HG03135 (cell line): ENCODE data around the gene SPTSSB.

Experiments
- ATAC-seq: cut with Tn5 transposase; IDR thresholded peaks from one replicate; pipeline ENCODE4 v1.9.1; 2021; ENCODE audit warnings: mild to moderate bottlenecking, moderate library complexity; ENCODE audit not compliant: unreplicated experiment

Gene SPTSSB

GRCh38 chr3:161392853-161393252 is 21.5 kb upstream of the SPTSSB start:
- no peak for ATAC-seq

GRCh38 chr3:161390200-161390599 is 18.9 kb upstream of the SPTSSB start:
- ATAC-seq: no peak

GRCh38 chr3:161389445-161390035 is 18.2 kb upstream of the SPTSSB start:
- ATAC-seq: no peak

- no peak for ATAC-seq
These were observed 17.5 kb upstream of the SPTSSB start for GRCh38 chr3:161388855-161389254.

GRCh38 chr3:161386991-161387770 is 15.9 kb upstream of the SPTSSB start:
- ATAC-seq: no peak

- ATAC-seq: peak; percentile 46
These were observed 1.3 kb upstream of the SPTSSB start for GRCh38 chr3:161372321-161373260.

GRCh38 chr3:161369531-161369930 is 1.8 kb downstream of the SPTSSB start:
- ATAC-seq: no peak

GRCh38 chr3:161366094-161366493 is 5.2 kb downstream of the SPTSSB start:
- no peak for ATAC-seq

- no peak for ATAC-seq
These were observed 12.8 kb downstream of the SPTSSB start for GRCh38 chr3:161358488-161358887.

GRCh38 chr3:161356287-161356686 is 15.0 kb downstream of the SPTSSB start:
- no peak for ATAC-seq

GRCh38 chr3:161355508-161355907 is 15.8 kb downstream of the SPTSSB start:
- no peak for ATAC-seq

- ATAC-seq: no peak
These were observed 16.8 kb downstream of the SPTSSB start for GRCh38 chr3:161354554-161354953.

GRCh38 chr3:161351330-161351729 is 20.0 kb downstream of the SPTSSB start:
- ATAC-seq: no peak

GRCh38 chr3:161350916-161351315 is 20.4 kb downstream of the SPTSSB start:
- ATAC-seq: no peak

- no peak for ATAC-seq
These were observed 21.6 kb downstream of the SPTSSB start for GRCh38 chr3:161349529-161350312.

GRCh38 chr3:161348796-161349400 is 22.4 kb downstream of the SPTSSB start:
- no peak for ATAC-seq

- no peak for ATAC-seq
These were observed 23.6 kb downstream of the SPTSSB start for GRCh38 chr3:161347726-161348125.

- ATAC-seq: no peak
These were observed 26.3 kb downstream of the SPTSSB start for GRCh38 chr3:161345023-161345422.

- no peak for ATAC-seq
These were observed 27.3 kb downstream of the SPTSSB start for GRCh38 chr3:161343986-161344385.

- no peak for ATAC-seq
These were observed 27.8 kb downstream of the SPTSSB start for GRCh38 chr3:161343540-161343939.
